Calu3 (cell line): ENCODE results near the gene PLXNB1. TPM values are rescaled to one million over a fixed set of nuclear protein-coding genes. Genes with fewer than 3 reads are reported as not detected.
"Not testable (repeated sequence)": the region's sequence is repeated elsewhere in the genome, so short reads cannot be mapped to it uniquely, and the experiment has no call there.

ENCODE experiments used
- BruUV-seq: library from RNA; stranded (reverse); fragments of 400-500 nt; replicated peaks from 2 replicates; lab custom pipeline; 2021; lab: Mats Ljungman, UMichigan
- CTCF ChIA-PET: fragments of 300-600 bp; sonication (Branson Sonifier 250); formaldehyde crosslinking; loops from one replicate; lab custom pipeline; 2022; ENCODE audit warnings: antibody characterized with exemption; lab: Charles Lee
- DNase-seq: peaks from one replicate; pipeline ENCODE4 v3.0.0; 2022
- H3K27ac Mint-ChIP-seq: one replicate; pipeline ENCODE4 v1.8.0; 2022; ENCODE audit warnings: mixed read lengths; ENCODE audit not compliant: unreplicated experiment
- H3K27me3 Mint-ChIP-seq: one replicate; pipeline ENCODE4 v1.8.0; 2022; ENCODE audit warnings: mixed read lengths; ENCODE audit not compliant: unreplicated experiment
- H3K36me3 Mint-ChIP-seq: one replicate; pipeline ENCODE4 v1.8.0; 2022; ENCODE audit warnings: mild to moderate bottlenecking, moderate library complexity, mixed read lengths; ENCODE audit not compliant: insufficient read depth, unreplicated experiment
- H3K4me1 Mint-ChIP-seq: one replicate; pipeline ENCODE4 v1.8.0; 2022; ENCODE audit warnings: mild to moderate bottlenecking, low read depth, mixed read lengths; ENCODE audit not compliant: unreplicated experiment
- H3K4me3 Mint-ChIP-seq: one replicate; pipeline ENCODE4 v1.8.0; 2022; ENCODE audit warnings: mild to moderate bottlenecking, low read depth, moderate library complexity, mixed read lengths; ENCODE audit not compliant: unreplicated experiment
- H3K9me3 Mint-ChIP-seq: one replicate; pipeline ENCODE4 v1.8.0; 2022; ENCODE audit warnings: low read depth, mixed read lengths; ENCODE audit not compliant: unreplicated experiment
- intact Hi-C: fragments of 100-400 bp; cut with micrococcal nuclease; formaldehyde crosslinking; loops from one replicate; pipeline ENCODE4 v1.10.0; 2022; ENCODE audit not compliant: unreplicated experiment
- total RNA-seq: library from RNA; stranded (reverse); gene quantifications from 2 replicates; pipeline ENCODE4 v1.2.3, GENCODE V29; 2022
- TF ChIP-seq, protein P1 (sequence below): fragments of 200-600 bp; IDR thresholded peaks from one replicate; pipeline ENCODE4 v1.8.0; 2022; ENCODE audit warnings: antibody characterized with exemption; ENCODE audit not compliant: unreplicated experiment

PLXNB1 gene
- total RNA-seq, 1 experiment from 2014 or later: 174 TPM

DNA sequence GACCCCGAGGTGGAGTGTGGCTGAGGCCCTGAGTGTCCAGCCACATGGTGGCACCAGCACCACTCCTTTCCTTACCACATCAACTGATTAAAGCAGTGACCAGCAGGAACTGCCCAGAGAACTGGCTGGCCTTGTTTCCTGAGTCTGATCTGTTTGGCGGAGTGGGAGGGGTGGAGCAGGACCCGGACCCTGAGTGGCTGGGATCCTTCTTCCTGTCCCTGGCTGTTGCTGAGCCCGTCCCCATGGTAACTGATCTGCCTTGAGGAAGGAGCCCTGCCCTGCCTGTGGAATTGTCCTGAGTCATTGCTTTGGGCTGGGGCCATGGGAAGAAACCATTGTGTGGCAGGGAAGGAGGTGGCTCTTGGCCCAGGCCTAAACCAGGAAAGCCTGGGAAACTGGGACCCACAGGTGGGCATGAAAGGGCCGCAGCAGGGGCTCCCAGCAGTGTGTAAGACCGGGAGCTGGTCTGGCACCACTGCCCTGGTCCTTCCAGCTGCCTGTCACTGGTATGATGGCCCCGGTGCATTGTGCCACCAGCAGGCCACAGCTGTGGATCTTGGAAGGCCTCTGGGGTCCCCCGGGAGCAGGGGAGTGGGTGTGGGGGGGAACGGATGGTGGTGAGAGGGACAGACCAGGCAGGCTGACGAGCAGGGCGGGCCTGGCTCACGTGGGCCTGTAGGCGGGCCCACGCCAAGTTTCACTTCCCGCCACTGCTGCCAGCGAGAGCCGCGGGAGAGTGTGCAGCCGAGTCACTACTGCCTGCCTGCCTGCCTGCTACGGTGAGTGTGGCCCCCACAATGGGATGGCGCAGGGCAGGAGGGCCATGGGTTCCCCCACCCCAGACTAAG is 35.9 kb upstream of the PLXNB1 start:
- TF ChIP-seq, protein P1, sequence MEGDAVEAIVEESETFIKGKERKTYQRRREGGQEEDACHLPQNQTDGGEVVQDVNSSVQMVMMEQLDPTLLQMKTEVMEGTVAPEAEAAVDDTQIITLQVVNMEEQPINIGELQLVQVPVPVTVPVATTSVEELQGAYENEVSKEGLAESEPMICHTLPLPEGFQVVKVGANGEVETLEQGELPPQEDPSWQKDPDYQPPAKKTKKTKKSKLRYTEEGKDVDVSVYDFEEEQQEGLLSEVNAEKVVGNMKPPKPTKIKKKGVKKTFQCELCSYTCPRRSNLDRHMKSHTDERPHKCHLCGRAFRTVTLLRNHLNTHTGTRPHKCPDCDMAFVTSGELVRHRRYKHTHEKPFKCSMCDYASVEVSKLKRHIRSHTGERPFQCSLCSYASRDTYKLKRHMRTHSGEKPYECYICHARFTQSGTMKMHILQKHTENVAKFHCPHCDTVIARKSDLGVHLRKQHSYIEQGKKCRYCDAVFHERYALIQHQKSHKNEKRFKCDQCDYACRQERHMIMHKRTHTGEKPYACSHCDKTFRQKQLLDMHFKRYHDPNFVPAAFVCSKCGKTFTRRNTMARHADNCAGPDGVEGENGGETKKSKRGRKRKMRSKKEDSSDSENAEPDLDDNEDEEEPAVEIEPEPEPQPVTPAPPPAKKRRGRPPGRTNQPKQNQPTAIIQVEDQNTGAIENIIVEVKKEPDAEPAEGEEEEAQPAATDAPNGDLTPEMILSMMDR: peak; percentile 73
- DNase-seq: peak; percentile 97
- H3K4me1 Mint-ChIP-seq: peaks cover 18% of the 10 kb centered on the region
- peak overlapping the region; percentile 100 for H3K27ac Mint-ChIP-seq
- CTCF ChIA-PET: interaction anchor here (0.5 to 1.6 kb wide), 4 partner anchors 42 to 1129 kb away, joined by 3 to 6 read pairs (median 4); no protein-coding TSS in a partner anchor
- intact Hi-C loops: loop anchor here (1.0 kb wide), 2 partner anchors 42 to 83 kb away; no protein-coding TSS in a partner anchor
- peak overlapping the region; percentile 74 for H3K4me3 Mint-ChIP-seq
- no peaks in the 10 kb centered on the region for H3K27me3 Mint-ChIP-seq
- BruUV-seq: no TSS peak
- H3K9me3 Mint-ChIP-seq: no peaks in the 10 kb centered on the region
- H3K36me3 Mint-ChIP-seq: peaks cover 40% of the 10 kb centered on the region

DNA sequence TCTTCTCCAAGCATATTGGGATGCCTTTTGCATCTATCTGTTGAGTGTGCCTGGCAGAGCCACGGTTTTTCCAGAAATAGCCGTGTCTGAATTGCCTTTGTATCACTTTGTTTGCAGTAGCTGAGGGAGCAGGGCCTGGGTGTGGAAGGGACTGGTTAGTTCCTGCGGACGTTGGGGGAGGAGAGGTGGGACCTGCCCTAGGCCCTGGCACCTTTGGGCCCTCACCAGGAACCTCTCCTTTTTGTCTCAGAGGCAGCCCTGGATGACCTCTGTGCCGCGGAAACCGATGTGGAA is 35.3 kb upstream of the PLXNB1 start:
- no peaks in the 10 kb centered on the region for H3K9me3 Mint-ChIP-seq
- peak overlapping the region; percentile 74 for H3K4me3 Mint-ChIP-seq
- H3K36me3 Mint-ChIP-seq: peaks cover 40% of the 10 kb centered on the region
- TF ChIP-seq, protein P1: no peak
- H3K27me3 Mint-ChIP-seq: no peaks in the 10 kb centered on the region
- CTCF ChIA-PET: interaction anchor here (1.4 to 1.6 kb wide), 2 partner anchors 42 to 84 kb away, joined by 5 to 6 read pairs; no protein-coding TSS in a partner anchor
- intact Hi-C loops: loop anchor here (1.0 kb wide), 2 partner anchors 42 to 83 kb away; no protein-coding TSS in a partner anchor
- peak overlapping the region; percentile 100 for H3K27ac Mint-ChIP-seq
- BruUV-seq: no TSS peak
- H3K4me1 Mint-ChIP-seq: peaks cover 18% of the 10 kb centered on the region
- no peak for DNase-seq

DNA sequence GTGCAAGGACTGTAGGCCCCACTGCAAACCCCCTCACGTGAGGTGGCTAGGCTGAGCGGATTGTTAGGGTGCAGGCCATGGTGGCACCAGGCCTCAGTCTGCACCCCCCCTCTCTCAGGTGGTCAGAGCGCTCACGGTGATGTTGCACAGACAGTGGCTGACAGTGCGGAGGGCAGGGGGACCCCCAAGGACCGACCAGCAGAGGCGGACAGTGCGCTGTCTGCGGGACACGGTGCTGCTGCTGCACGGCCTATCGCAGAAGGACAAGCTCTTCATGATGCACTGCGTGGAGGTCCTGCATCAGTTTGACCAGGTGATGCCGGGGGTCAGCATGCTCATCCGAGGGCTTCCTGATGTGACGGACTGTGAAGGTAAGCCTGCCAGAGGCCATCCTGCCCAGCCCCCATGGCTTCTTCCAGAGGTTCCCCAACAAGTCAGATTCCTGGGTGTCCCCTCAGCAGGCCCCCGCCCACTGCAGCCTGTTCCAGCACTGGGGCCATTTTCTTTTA is 34.9 kb upstream of the PLXNB1 start:
- CTCF ChIA-PET: interaction anchor here (1.4 to 1.6 kb wide), 2 partner anchors 43 to 85 kb away, joined by 5 to 6 read pairs; no protein-coding TSS in a partner anchor
- peaks cover 18% of the 10 kb centered on the region for H3K4me1 Mint-ChIP-seq
- H3K9me3 Mint-ChIP-seq: no peaks in the 10 kb centered on the region
- no peaks in the 10 kb centered on the region for H3K27me3 Mint-ChIP-seq
- peaks cover 40% of the 10 kb centered on the region for H3K36me3 Mint-ChIP-seq
- TF ChIP-seq, protein P1: no peak
- BruUV-seq: no TSS peak
- no peak for DNase-seq
- no peak overlapping the region for H3K27ac Mint-ChIP-seq
- intact Hi-C loops: loop anchor here (1.0 kb wide), 2 partner anchors 43 to 84 kb away; no protein-coding TSS in a partner anchor
- no peak overlapping the region for H3K4me3 Mint-ChIP-seq

DNA sequence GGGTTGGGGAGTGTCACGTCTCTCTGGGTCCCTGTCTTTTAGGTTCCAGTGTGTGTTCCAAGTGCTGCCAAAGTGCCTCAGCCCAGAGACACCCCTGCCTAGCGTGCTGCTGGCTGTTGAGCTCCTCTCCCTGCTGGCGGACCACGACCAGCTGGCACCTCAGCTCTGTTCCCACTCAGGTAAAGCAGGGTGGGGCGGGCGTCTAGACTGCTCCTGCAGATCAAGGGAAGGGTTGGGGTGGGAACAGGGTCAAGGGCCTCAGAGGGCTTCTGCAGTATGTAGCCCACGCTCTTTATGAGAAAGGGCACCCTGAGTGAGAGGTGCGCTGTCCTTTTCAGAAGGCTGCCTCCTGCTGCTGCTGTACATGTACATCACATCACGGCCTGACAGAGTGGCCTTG is 33.8 kb upstream of the PLXNB1 start:
- BruUV-seq: no TSS peak
- TF ChIP-seq, protein P1: no peak
- no peak overlapping the region for H3K27ac Mint-ChIP-seq
- DNase-seq: no peak
- H3K27me3 Mint-ChIP-seq: no peaks in the 10 kb centered on the region
- no peak overlapping the region for H3K4me3 Mint-ChIP-seq
- H3K4me1 Mint-ChIP-seq: peaks cover 18% of the 10 kb centered on the region
- no peaks in the 10 kb centered on the region for H3K9me3 Mint-ChIP-seq
- H3K36me3 Mint-ChIP-seq: peaks cover 32% of the 10 kb centered on the region
- CTCF ChIA-PET: interaction anchor here (0.6 kb wide), 1 partner anchor 229 kb away, joined by 4 read pairs; no protein-coding TSS in a partner anchor
- intact Hi-C loops: no loop called here

DNA sequence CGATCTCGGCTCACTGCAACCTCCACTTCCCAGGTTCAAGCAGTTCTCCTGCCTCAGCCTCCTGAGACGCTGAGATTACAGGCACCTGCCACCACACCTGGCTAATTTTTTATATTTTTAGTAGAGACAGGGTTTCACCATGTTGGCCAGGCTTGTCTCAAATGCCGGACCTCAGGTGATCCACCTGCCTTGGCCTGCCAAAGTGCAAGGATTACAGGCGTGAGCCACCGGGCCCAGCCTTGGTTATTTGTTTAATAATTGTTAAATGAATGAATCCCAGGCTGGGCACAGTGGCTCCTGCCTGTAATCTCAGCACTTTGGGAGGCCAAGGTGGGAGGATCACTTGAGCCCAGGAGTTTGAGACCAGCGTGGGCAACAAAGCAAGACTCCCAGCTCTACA is 31.9 kb upstream of the PLXNB1 start:
- CTCF ChIA-PET, H3K4me1 Mint-ChIP-seq: not testable (repeated sequence)

More for the DNA sequence above, 31.9 kb upstream of the PLXNB1 start:
- H3K9me3 Mint-ChIP-seq, H3K4me3 Mint-ChIP-seq, intact Hi-C loops, DNase-seq, H3K27ac Mint-ChIP-seq, H3K27me3 Mint-ChIP-seq, BruUV-seq: not testable (repeated sequence)
- peaks cover 18% of the 10 kb centered on the region for H3K36me3 Mint-ChIP-seq
